Measurements from ENCODE around the gene GCDH.

GRCh38 chr19:12935071-12935470 lies 44.1 kb downstream of the GCDH start:
- no peak for TF ChIP-seq CTCF (conservative IDR thresholded peaks at IDR 0.05 in 1 of 2, IDR thresholded peaks at IDR 0.05 in 1 of 2; ENCODE audit: low read depth in 1 of 2, low read length in 2 of 2)
- TF ChIP-seq EZH2 (IDR thresholded peaks at IDR 0.05; ENCODE audit: low read length, missing control alignments) = no peak
